Measurements from ENCODE around the gene SMARCD3.

GRCh38 chr7:151254316-151254715, 5.8 kb upstream of the SMARCD3 start:
- TF ChIP-seq, protein P1, sequence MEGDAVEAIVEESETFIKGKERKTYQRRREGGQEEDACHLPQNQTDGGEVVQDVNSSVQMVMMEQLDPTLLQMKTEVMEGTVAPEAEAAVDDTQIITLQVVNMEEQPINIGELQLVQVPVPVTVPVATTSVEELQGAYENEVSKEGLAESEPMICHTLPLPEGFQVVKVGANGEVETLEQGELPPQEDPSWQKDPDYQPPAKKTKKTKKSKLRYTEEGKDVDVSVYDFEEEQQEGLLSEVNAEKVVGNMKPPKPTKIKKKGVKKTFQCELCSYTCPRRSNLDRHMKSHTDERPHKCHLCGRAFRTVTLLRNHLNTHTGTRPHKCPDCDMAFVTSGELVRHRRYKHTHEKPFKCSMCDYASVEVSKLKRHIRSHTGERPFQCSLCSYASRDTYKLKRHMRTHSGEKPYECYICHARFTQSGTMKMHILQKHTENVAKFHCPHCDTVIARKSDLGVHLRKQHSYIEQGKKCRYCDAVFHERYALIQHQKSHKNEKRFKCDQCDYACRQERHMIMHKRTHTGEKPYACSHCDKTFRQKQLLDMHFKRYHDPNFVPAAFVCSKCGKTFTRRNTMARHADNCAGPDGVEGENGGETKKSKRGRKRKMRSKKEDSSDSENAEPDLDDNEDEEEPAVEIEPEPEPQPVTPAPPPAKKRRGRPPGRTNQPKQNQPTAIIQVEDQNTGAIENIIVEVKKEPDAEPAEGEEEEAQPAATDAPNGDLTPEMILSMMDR (IDR thresholded peaks at IDR 0.05; ENCODE audit: insufficient read depth, low read length): no peak
- no peak for TF ChIP-seq POLR2AphosphoS5 (IDR thresholded peaks at IDR 0.05; ENCODE audit: low read depth)
- TF ChIP-seq, protein P2, sequence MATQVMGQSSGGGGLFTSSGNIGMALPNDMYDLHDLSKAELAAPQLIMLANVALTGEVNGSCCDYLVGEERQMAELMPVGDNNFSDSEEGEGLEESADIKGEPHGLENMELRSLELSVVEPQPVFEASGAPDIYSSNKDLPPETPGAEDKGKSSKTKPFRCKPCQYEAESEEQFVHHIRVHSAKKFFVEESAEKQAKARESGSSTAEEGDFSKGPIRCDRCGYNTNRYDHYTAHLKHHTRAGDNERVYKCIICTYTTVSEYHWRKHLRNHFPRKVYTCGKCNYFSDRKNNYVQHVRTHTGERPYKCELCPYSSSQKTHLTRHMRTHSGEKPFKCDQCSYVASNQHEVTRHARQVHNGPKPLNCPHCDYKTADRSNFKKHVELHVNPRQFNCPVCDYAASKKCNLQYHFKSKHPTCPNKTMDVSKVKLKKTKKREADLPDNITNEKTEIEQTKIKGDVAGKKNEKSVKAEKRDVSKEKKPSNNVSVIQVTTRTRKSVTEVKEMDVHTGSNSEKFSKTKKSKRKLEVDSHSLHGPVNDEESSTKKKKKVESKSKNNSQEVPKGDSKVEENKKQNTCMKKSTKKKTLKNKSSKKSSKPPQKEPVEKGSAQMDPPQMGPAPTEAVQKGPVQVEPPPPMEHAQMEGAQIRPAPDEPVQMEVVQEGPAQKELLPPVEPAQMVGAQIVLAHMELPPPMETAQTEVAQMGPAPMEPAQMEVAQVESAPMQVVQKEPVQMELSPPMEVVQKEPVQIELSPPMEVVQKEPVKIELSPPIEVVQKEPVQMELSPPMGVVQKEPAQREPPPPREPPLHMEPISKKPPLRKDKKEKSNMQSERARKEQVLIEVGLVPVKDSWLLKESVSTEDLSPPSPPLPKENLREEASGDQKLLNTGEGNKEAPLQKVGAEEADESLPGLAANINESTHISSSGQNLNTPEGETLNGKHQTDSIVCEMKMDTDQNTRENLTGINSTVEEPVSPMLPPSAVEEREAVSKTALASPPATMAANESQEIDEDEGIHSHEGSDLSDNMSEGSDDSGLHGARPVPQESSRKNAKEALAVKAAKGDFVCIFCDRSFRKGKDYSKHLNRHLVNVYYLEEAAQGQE (IDR thresholded peaks at IDR 0.05; ENCODE audit: insufficient replicate concordance, low read depth): no peak
- TF ChIP-seq GABPA (IDR thresholded peaks at IDR 0.05; ENCODE audit: low read depth): no peak
- no peak for TF ChIP-seq SPI1 (IDR thresholded peaks at IDR 0.05; ENCODE audit: borderline replicate concordance, low read depth)
